ENCODE data around the gene ARF6. TPM values are rescaled to one million over a fixed set of nuclear protein-coding genes. Genes with fewer than 3 reads are reported as not detected.

ARF6 gene
- total and polyA plus RNA-seq, 10 of the 15 experiments (the other 5 are each of a cell fraction or from before 2014, with no cell fraction given) = 46.8 to 128 (median 71.9) TPM

- intact Hi-C loops (cut with micrococcal nuclease; ENCODE audit: unreplicated experiment) = loop anchor here (2.0 kb wide), 3 partner anchors 219 to 679 kb away; partner anchors contain the start of genes DNAAF2 and MAP4K5
- Histone ChIP-seq H4K20me1 (ENCODE audit: control insufficient read depth, insufficient read depth) (no peaks in the 10 kb centered on the region), H3K27ac (ENCODE audit: control insufficient read depth, insufficient read depth) (no peak overlapping the region), H3K4me2 (ENCODE audit: control insufficient read depth, insufficient read depth) (peak overlapping the region; percentile 96), H3K9ac (ENCODE audit: control insufficient read depth, insufficient read depth, low read length) (no peak overlapping the region), H3K27me3 (replicated peaks in 1 of 2; ENCODE audit: control insufficient read depth in 2 of 2, insufficient read depth in 2 of 2, low read length in 1 of 2) (no peaks in the 10 kb centered on the region), H3K36me3 (ENCODE audit: control insufficient read depth in 2 of 2, insufficient read depth in 2 of 2, low read length in 1 of 2) (peaks cover 0 to 5% of the 10 kb centered on the region in 2 experiments; a peak in 1 of 4 replicates), H3K79me2 (ENCODE audit: control insufficient read depth, insufficient read depth, low read length) (peaks cover 35% of the 10 kb centered on the region), H3K9me3 (replicated peaks; ENCODE audit: control insufficient read depth, insufficient read depth, low read length) (no peaks in the 10 kb centered on the region; the same call in 2 of the 3 replicates), H3K4me1 (ENCODE audit: control insufficient read depth, insufficient read depth, low read length) (peaks cover 3% of the 10 kb centered on the region; the same call in 1 of the 2 replicates), H2AFZ (ENCODE audit: control insufficient read depth, low read depth, low read length) (peak overlapping the region; percentile 98), H3K4me3 (peak overlapping the region; percentile 97)
- ATAC-seq (peak; percentile 78), FAIRE-seq (no peak), DNase-seq (ENCODE audit: low read depth, low spot score) (no peak)
- 41% methylated on average over 23 of the region's 27 CpGs for WGBS (ENCODE audit: insufficient coverage, insufficient replicate concordance, low lambda C conversion rate, missing lambda C conversion rate)
- BruUV-seq (replicated peaks) = no TSS peak
- CTCF ChIA-PET = interaction anchor here (0.6 to 10.5 kb wide), 19 partner anchors 11 to 675 kb away, joined by 3 to 196 read pairs (median 4); partner anchors contain the start of genes MGAT2 and VCPKMT
- SMC1A ChIA-PET (ENCODE audit: uncharacterized antibody, unreplicated experiment) = interaction anchor here (0.7 to 4.9 kb wide), 11 partner anchors 12 to 678 kb away, joined by 3 to 91 read pairs (median 4); no protein-coding TSS in a partner anchor
- POLR2A ChIA-PET = interaction anchor here (0.6 to 4.4 kb wide), 5 partner anchors 8 to 941 kb away, joined by 3 to 54 read pairs (median 4); no protein-coding TSS in a partner anchor
- in situ Hi-C loops (cut with MboI) = loop anchor here (5.0 kb wide), 1 partner anchor 679 kb away; the partner anchor contains the start of gene MAP4K5
- RAD21 ChIA-PET (ENCODE audit: unreplicated experiment) = interaction anchor here (1.0 to 4.4 kb wide), 9 partner anchors 9 to 251 kb away, joined by 3 to 55 read pairs (median 8); partner anchors contain the start of gene DNAAF2
- TF ChIP-seq ZNF274 (IDR thresholded peaks at IDR 0.05; ENCODE audit: insufficient read depth, insufficient read length) = no peak
- peak; percentile 44 to 67 (median 60) for TF ChIP-seq CTCF (IDR thresholded peaks at IDR 0.05 in 2 of 3, conservative IDR thresholded peaks at IDR 0.05 in 1 of 3; ENCODE audit: control insufficient read depth in 2 of 3, extremely low read depth in 1 of 3, insufficient read depth in 1 of 3, low read depth in 3 of 3, low read length in 3 of 3)
- TF ChIP-seq SUPT20H (IDR thresholded peaks at IDR 0.05; ENCODE audit: borderline replicate concordance, control insufficient read depth, low read depth, low read length) = no peak
- TF ChIP-seq BHLHE40 (IDR thresholded peaks at IDR 0.05; ENCODE audit: borderline replicate concordance in 1 of 2, low read depth in 2 of 2, low read length in 1 of 2) = peak; percentile 26 to 77; a peak in 2 of 4 replicates
- peak; percentile 75; the same call in 1 of the 2 replicates for TF ChIP-seq NBN (IDR thresholded peaks at IDR 0.05)
- no peak for TF ChIP-seq HDAC6 (IDR thresholded peaks at IDR 0.05; ENCODE audit: unreplicated experiment)
- TF ChIP-seq ZNF384 (IDR thresholded peaks at IDR 0.05; ENCODE audit: borderline replicate concordance, low read depth, low read length) = no peak
- TF ChIP-seq BACH1 (IDR thresholded peaks at IDR 0.05; ENCODE audit: borderline replicate concordance) = 0 out of 2 replicates have a peak, but pooled peaks have one; percentile 18
- peak; percentile 46 for TF ChIP-seq IKZF1 (conservative IDR thresholded peaks at IDR 0.05)
- TF ChIP-seq NR2C2 (IDR thresholded peaks at IDR 0.05; ENCODE audit: borderline replicate concordance, control insufficient read depth, insufficient read length, low read depth) = no peak
- no peak for TF ChIP-seq E4F1 (IDR thresholded peaks at IDR 0.05; ENCODE audit: borderline replicate concordance, partially characterized antibody)
- TF ChIP-seq, protein P1, sequence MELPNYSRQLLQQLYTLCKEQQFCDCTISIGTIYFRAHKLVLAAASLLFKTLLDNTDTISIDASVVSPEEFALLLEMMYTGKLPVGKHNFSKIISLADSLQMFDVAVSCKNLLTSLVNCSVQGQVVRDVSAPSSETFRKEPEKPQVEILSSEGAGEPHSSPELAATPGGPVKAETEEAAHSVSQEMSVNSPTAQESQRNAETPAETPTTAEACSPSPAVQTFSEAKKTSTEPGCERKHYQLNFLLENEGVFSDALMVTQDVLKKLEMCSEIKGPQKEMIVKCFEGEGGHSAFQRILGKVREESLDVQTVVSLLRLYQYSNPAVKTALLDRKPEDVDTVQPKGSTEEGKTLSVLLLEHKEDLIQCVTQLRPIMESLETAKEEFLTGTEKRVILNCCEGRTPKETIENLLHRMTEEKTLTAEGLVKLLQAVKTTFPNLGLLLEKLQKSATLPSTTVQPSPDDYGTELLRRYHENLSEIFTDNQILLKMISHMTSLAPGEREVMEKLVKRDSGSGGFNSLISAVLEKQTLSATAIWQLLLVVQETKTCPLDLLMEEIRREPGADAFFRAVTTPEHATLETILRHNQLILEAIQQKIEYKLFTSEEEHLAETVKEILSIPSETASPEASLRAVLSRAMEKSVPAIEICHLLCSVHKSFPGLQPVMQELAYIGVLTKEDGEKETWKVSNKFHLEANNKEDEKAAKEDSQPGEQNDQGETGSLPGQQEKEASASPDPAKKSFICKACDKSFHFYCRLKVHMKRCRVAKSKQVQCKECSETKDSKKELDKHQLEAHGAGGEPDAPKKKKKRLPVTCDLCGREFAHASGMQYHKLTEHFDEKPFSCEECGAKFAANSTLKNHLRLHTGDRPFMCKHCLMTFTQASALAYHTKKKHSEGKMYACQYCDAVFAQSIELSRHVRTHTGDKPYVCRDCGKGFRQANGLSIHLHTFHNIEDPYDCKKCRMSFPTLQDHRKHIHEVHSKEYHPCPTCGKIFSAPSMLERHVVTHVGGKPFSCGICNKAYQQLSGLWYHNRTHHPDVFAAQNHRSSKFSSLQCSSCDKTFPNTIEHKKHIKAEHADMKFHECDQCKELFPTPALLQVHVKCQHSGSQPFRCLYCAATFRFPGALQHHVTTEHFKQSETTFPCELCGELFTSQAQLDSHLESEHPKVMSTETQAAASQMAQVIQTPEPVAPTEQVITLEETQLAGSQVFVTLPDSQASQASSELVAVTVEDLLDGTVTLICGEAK (IDR thresholded peaks at IDR 0.05; ENCODE audit: borderline replicate concordance) = no peak
Measured at GRCh38 chr14:49853572-49854375, 39.1 kb upstream of the ARF6 start.
